HG03039 (cell line): ENCODE measurements around the gene SDR42E2.
"Not testable (repeated sequence)": the region's sequence is repeated elsewhere in the genome, so short reads cannot be mapped to it uniquely, and the experiment has no call there.

Experiments
- ATAC-seq: cut with Tn5 transposase; IDR thresholded peaks from one replicate; pipeline ENCODE4 v1.9.1; 2021; ENCODE audit warnings: mild to moderate bottlenecking, moderate library complexity; ENCODE audit not compliant: unreplicated experiment

SDR42E2 gene

DNA sequence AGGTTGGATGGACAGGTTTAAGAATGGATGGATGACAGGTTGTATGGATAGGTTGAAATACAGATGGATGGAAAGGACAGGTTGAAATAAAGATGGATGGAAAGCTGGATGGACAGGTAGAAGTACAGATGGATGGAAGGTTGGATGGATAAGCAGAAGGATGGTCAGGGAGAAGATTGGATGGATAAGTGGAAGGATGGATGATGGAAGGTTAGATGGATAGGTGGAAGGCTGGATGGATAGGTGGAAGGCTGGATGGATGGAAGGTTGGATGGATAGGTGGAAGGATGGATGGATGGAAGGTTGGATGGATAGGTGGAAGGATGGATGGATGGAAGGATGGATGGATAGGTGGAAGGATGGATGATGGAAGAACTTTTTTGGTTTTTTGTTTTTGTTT, 905 bp upstream of the SDR42E2 start:
- no peak for ATAC-seq

DNA sequence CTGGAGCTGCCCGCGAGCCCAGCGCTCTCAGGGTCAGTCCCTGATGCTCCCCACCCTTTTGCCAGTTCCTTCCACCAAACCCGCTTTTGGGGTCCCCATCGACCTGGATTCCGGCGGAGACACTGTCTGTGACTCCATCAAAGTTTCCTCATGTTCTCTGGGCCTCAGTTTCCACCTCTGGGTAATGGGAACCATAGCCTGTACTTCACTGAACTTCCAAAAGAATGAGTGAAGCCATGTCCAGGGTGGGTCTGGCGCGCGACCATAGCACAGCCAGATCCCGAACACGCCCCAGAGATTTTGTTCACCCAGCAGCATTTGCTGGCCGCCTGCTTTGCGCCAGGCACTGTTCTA, 327 bp downstream of the SDR42E2 start:
- ATAC-seq: no peak

DNA sequence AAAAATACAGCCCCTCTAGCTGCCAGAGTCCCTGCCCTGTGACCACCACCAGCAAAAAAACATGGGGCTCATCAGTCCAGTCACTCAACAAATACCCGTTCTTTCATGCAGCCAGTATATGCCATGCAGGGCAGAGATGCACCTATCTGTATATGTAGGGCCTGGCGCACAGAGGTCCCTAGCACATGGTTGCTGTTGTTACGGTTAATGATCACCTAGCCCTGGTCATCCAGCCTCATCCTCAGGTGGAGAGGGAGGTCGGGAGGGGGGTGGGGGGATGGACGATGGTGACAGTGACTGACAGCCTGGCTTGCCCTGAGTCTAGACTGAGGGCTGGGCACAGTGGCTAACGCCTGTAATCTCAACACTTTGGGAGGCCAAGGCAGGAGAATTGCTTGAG, 1.5 kb downstream of the SDR42E2 start:
- ATAC-seq: no peak

DNA sequence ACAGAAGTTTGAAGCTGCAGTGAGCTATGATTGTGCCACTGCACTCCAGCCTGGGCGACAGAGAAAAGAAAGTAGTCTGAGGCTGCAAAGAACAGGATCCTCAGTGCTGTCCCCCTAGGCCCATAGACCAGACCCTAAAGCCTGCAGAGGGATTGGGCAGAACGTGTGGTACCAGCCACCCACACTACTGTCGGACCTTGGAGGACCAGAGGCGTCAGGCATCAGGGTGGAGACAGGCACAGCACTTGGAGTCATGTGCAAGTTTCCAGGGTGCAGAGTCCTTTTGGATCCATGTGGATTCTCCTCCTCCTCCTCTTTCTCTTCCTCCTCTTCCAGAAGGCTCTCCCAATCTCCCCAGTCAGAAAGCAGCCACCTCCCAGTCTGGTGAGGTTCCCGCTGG, 2.2 kb downstream of the SDR42E2 start:
- ATAC-seq: no peak

- ATAC-seq: no peak
Observed at GRCh38 chr16:22165508-22166285, 3.4 kb downstream of the SDR42E2 start.

DNA sequence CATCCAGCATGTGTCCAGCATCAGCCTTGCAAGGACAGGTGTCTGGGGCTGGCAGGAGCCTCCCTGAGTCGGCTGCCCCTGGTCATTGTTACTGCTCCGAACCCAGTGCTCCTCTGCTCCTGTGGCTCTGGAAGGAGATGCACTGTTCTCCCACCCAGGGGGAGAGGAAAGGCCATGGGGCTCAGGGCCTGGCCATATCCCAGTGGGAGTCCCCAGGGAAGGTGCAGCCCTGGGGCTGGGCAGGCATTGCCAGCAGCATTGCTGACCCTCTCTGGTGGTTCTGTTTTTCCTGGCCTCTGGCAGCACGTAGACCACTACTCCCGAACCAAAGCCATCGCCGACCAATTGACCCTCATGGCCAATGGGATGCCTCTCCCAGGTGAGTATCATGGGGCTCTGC, 9.6 kb downstream of the SDR42E2 start:
- no peak for ATAC-seq

GRCh38 chr16:22172642-22173041, 10.3 kb downstream of the SDR42E2 start:
- ATAC-seq: not testable (repeated sequence)

- no peak for ATAC-seq
Observed at GRCh38 chr16:22174642-22175041, 12.3 kb downstream of the SDR42E2 start.

DNA sequence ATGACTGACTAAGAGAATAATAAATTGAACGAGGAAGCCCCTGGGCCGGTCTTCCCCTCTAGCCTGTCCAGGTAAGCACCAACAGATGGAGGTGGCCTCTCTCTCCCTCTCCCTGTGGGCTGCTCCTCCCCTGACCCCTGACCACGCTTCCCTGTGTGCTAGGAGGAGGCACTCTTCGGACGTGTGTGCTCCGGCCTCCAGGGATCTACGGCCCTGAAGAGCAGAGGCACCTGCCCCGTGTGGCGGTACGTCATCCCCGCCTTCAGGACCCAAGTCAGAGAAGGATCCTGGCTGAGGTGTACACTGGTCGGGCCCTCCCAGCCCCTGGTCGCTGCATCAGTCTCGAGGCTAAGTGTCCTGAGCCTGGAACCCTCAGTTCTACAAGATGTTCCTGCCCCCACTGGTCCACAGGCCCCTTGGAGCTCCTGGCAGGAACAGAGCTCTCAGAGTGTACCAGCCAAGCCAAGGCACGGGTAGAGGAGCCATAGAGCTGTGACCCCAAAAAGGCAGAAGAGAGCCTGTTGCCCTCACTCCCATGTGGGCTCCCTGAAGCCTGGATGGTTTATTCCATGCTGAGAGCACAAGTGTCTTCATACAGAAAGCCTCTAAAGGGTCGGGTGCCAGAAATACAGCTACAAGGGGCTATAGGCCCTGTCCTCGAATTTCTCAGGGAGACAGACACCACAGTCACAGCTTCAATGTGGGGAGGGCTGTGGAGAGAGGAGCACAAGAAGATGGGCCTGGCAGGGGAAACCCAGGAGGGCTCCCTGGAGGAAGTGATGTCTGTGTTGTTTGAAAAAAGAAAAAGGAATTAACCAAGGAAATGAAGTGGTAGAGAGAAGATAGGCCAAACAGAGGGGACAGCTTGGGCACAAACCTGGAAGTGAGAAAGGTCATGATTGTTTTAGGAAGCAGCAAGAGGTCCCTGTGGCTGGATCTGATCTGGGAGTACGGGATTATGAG, 15.9 kb downstream of the SDR42E2 start:
- ATAC-seq: no peak

DNA sequence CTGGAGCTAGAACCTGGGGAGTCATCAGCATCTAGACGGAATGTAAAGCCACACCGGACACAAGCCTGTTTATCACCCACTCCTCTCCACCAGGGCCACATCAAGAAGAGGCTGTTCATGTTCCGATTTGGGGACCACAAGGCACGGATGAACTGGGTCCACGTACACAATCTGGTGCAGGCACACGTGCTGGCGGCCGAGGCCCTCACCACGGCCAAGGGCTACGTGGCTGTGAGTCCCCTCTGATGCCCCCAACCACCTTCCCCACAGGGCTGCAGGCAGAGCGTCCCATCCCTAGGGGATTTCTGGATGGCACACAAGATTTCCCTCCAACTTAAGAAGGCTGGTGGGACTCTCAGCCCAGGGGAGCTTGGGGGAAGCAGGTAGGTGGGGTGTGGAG, 19.1 kb downstream of the SDR42E2 start:
- ATAC-seq: no peak

DNA sequence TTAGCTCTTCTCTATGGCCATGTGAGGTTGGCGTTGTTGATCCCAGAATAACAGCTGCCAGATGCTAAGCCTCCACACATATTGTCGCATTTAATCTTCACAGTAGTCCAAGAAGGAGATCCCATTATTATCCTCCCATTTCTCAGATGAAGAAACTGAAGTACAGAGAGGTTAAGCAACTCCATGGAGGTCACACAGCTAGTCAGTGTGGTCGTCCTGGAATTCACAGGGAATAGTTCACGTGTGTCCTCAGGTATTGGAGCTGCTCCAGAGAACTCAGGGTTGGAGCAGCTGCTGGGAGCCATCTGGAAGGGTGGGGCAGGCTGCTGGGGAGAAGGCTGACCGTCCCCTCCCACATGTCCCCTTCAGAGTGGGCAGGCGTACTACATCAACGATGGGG, 19.5 kb downstream of the SDR42E2 start:
- no peak for ATAC-seq

DNA sequence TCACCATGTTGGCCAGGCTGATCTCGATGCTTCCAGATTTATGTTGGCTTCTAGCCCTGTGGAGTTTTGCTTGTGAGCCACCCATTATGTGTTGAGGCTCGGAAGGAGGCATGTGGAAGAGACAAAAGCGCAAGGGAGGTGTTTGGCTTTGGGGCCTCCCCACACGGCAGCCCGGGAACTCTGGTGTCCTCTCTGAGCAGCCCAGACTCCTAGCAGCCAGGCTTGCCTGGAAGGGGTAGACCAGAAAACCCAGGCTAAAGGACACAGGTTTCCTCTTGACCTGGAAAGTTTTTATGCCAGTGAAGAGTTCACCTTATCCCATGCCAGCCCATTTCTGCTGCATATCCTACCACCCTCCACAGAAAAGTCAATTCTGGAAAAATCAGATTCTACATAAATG, 21.0 kb downstream of the SDR42E2 start:
- no peak for ATAC-seq

DNA sequence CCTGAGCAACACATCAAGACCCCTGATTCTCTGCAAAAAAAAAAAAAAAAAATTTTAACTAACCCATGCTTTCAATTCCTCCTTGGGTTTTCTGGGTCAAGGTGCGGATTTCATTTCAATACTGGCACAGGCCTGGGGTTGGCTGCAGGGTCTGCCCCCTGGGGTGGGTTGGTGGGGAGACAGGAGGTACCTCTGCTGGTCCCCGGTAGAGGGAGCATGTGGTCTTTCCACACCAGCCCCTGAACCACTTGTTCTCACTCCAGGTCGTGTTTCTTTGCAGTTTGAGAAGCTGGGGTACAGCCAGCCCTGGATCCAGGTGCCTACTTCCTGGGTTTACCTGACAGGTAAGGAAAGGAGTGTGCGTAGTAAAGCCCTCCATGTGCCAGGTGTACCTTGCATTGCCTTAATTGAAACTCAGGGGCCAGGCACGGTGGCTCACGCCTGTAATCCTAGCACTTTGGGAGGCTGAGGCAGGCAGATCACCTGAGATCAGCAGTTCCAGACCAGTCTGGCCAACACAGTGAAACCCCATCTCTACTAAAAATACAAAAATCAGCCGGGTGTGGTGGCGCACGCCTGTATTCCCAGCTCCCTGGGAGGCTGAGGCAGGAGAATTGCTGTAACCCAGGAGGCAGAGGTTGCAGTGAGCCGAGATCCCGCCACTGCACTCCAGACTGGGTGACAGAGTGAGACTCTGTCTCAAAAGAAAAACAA, 21.8 kb downstream of the SDR42E2 start:
- no peak for ATAC-seq

DNA sequence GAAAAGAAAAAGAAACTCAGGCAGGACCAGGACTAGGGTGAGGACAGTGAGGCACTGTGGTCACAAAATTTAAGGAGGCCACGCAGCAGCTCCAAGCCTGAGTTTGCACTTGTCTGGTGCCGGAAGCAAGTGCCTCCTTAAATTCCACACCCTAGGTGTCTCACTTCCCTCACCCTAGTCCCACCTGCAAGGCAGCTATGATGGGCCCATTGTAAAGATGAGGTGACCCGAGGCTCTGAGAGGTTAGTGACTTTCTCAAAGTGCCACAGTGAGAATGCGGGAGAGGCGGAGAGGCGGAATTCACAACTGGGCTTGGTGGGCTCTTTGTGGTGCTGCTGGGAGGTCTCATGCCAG, 22.3 kb downstream of the SDR42E2 start:
- ATAC-seq: no peak

GRCh38 chr16:22186517-22186916, 24.2 kb downstream of the SDR42E2 start:
- ATAC-seq: no peak

GRCh38 chr16:22188267-22188594, 25.9 kb downstream of the SDR42E2 start:
- ATAC-seq: no peak

DNA sequence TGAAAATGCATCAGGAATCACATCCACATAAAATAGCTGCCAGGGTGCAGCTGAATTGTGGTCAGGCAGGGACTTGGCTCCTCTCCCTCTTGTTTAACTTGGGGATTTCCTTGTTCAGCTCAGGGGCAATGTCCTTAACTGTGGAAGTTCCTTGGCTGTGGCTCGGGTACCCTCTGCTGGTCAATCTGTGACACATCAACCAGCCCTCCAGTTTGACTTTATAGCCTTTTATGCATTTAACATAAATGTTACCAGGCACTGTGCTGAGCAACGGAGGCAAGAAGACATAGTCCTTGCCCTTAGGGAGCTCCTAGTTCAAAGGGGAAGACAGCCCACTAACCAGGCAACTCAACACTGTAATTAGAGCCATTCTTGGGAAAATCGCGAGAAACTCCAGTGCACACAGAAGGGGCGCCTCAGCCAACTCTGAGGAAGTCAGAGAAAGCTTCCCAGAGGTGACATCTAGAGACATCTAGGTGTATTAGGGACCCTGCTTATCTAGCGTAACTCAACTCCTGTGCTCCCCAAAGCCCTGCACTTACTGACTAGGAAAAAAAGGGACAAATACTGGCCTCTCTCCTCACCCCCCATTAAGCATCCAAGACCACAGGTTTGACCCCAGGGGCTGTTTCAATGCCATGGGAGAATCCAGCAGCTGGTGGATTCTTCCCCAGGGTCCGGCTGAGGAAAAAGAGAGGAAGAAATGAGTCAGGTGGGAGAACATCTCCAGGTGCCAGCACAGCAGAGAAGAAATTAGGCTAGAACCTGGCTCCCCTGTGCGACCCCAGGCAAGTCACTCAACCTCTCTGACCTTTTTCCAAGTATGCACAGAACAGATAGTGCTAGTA, 26.5 kb downstream of the SDR42E2 start:
- ATAC-seq: no peak

DNA sequence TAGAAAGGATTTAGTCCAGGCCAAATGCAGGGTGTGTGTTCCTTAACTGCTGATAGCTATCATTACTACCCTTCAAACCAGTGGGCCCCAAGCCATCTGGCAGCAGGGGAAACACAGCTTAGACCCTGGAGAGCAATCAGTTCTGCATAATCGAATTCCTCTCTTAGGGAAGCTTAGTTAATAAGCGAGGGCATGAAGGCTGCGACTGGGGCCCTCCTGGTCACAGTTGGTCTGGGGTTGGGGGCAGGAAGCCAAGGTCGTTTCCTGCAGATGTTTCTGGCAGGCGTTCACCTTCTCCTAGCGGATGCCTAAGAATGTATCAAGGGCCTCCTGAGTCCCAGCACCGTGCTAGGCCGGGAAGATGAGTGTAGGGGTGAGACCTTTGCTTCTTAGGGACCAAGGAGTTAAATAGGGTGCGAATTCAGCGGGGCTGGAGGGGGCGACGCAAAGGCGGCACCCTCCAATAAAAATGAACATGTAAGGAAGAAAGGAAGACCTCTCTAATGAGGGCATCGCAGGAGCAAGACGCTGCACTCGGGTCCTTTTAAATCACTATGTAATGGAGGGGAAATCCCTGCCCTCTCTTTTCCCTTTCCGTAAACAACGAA, 27.3 kb downstream of the SDR42E2 start:
- no peak for ATAC-seq

- peak; percentile 56 for ATAC-seq
Observed at GRCh38 chr16:22190081-22190775, 27.9 kb downstream of the SDR42E2 start.
